C1 segment of cervical spinal cord (tissue), 14 donors: ENCODE results near the gene NAA10.
"Not testable (repeated sequence)": the region's sequence is repeated elsewhere in the genome, so short reads cannot be mapped to it uniquely, and the experiment has no call there.

Experiments
- DNase-seq, 14 donors: peaks; one replicate each; lab custom pipeline; 2025; lab: John Stamatoyannopoulos, UW

NAA10 gene

GRCh38 chrX:153934762-153935325, at the start of gene NAA10:
NAA10 (minus strand) TSS chrX:153935037; CDS start chrX:153934904, 133 bp downstream.
- peak in 10 of 14 donors; percentile 19 to 84 (median 40) for DNase-seq

- DNase-seq: no peak
Observed at GRCh38 chrX:153983321-153983801, 48.5 kb upstream of the NAA10 start.

- peak in 1 of 14 donors; percentile 22 for DNase-seq
Observed at GRCh38 chrX:153981771-153982533, 47.1 kb upstream of the NAA10 start.

- no peak for DNase-seq
Observed at GRCh38 chrX:153981231-153981630, 46.4 kb upstream of the NAA10 start.

GRCh38 chrX:153980394-153980793, 45.6 kb upstream of the NAA10 start:
- DNase-seq: not testable (repeated sequence)

GRCh38 chrX:153974726-153975286, 40.0 kb upstream of the NAA10 start:
- DNase-seq: no peak

GRCh38 chrX:153974003-153974725, 39.3 kb upstream of the NAA10 start:
- no peak for DNase-seq

GRCh38 chrX:153973127-153974002, 38.5 kb upstream of the NAA10 start:
- no peak for DNase-seq

GRCh38 chrX:153972368-153973126, 37.7 kb upstream of the NAA10 start, which contains the start of gene TMEM187:
TMEM187 (plus strand) TSS chrX:153972754; CDS start chrX:153982063, 9,309 bp downstream.
- DNase-seq: peak in 13 of 14 donors; percentile 44 to 90 (median 78)

- peak; percentile 62 to 98 (median 92) for DNase-seq
Observed at GRCh38 chrX:153971450-153972367, 36.9 kb upstream of the NAA10 start, which contains the start of gene HCFC1. HCFC1 (minus strand) TSS chrX:153971818; CDS start chrX:153970840, 978 bp downstream.

GRCh38 chrX:153971124-153971449, 36.2 kb upstream of the NAA10 start:
- DNase-seq: peak; percentile 28 to 94 (median 85)

GRCh38 chrX:153970357-153971123, 35.7 kb upstream of the NAA10 start:
- DNase-seq: peak in 8 of 14 donors; percentile 52 to 85 (median 67)

GRCh38 chrX:153969904-153970356, 35.1 kb upstream of the NAA10 start:
- DNase-seq: peak in 10 of 14 donors; percentile 24 to 78 (median 54)

- no peak for DNase-seq
Observed at GRCh38 chrX:153969125-153969903, 34.5 kb upstream of the NAA10 start.

- DNase-seq: no peak
Observed at GRCh38 chrX:153968754-153969124, 33.9 kb upstream of the NAA10 start.

- no peak for DNase-seq
Observed at GRCh38 chrX:153968255-153968654, 33.4 kb upstream of the NAA10 start.

GRCh38 chrX:153967536-153968224, 32.8 kb upstream of the NAA10 start:
- no peak for DNase-seq
